Activated T-helper 1 cell treated with anti-CD3 and anti-CD28 coated beads, Interleukin-12 subunit alpha, Interleukin-12 subunit beta, Interleukin-2, Interleukin-4 antibody, amounts not matched to agents 30 ng/mL and 10 ng/mL and 1 ng/mL, durations not matched to agents 14 hours and 24 hours and 36 hours (primary cell): ENCODE data around the gene CNTN5. TPM values are rescaled to one million over a fixed set of nuclear protein-coding genes. Genes with fewer than 3 reads are reported as not detected.

Experiments used
- DNase-seq: peaks from one replicate; pipeline ENCODE4 v3.0.0; 2021; ENCODE audit warnings: low spot score
- H3K27ac Mint-ChIP-seq: one replicate; pipeline ENCODE4 v1.8.0; 2021; ENCODE audit warnings: mild to moderate bottlenecking, mixed read lengths
- H3K27me3 Mint-ChIP-seq: one replicate; pipeline ENCODE4 v1.8.0; 2022; ENCODE audit warnings: mild to moderate bottlenecking, moderate library complexity, mixed read lengths; ENCODE audit not compliant: insufficient read depth
- H3K36me3 Mint-ChIP-seq: one replicate; pipeline ENCODE4 v1.8.0; 2021; ENCODE audit warnings: low read depth, mixed read lengths
- H3K4me1 Mint-ChIP-seq: one replicate; pipeline ENCODE4 v1.8.0; 2021; ENCODE audit warnings: low read depth, mixed read lengths
- H3K4me3 Mint-ChIP-seq: one replicate; pipeline ENCODE4 v1.8.0; 2021; ENCODE audit warnings: mild to moderate bottlenecking, moderate library complexity, mixed read lengths
- H3K9me3 Mint-ChIP-seq: one replicate; pipeline ENCODE4 v1.8.0; 2021; ENCODE audit warnings: mixed read lengths
- intact Hi-C: fragments of 100-400 bp; cut with micrococcal nuclease; formaldehyde crosslinking; loops from one replicate; pipeline ENCODE4 v1.15.1; 2024
- total RNA-seq: library from RNA; stranded (reverse); gene quantifications from 2 replicates; pipeline ENCODE4 v1.2.3, GENCODE V29; 2022

Gene CNTN5
- total RNA-seq, 1 donor from 2014 or later = not detected

GRCh38 chr11:100098560-100098959 lies 1077.8 kb downstream of the CNTN5 start:
- Mint-ChIP-seq H3K27ac (no peak overlapping the region), H3K27me3 (no peaks in the 10 kb centered on the region), H3K9me3 (peaks cover 40% of the 10 kb centered on the region), H3K4me1 (no peaks in the 10 kb centered on the region), H3K36me3 (no peaks in the 10 kb centered on the region), H3K4me3 (no peak overlapping the region)
- intact Hi-C loops = no loop called here
- DNase-seq = no peak

- H3K4me1 Mint-ChIP-seq = no peaks in the 10 kb centered on the region
- intact Hi-C loops = no loop called here
- peaks cover 29% of the 10 kb centered on the region for H3K9me3 Mint-ChIP-seq
- no peak for DNase-seq
- no peak overlapping the region for H3K27ac Mint-ChIP-seq
- no peak overlapping the region for H3K4me3 Mint-ChIP-seq
- H3K27me3 Mint-ChIP-seq = no peaks in the 10 kb centered on the region
- H3K36me3 Mint-ChIP-seq = no peaks in the 10 kb centered on the region
Observed at GRCh38 chr11:100105255-100105981, 1084.7 kb downstream of the CNTN5 start.

DNA sequence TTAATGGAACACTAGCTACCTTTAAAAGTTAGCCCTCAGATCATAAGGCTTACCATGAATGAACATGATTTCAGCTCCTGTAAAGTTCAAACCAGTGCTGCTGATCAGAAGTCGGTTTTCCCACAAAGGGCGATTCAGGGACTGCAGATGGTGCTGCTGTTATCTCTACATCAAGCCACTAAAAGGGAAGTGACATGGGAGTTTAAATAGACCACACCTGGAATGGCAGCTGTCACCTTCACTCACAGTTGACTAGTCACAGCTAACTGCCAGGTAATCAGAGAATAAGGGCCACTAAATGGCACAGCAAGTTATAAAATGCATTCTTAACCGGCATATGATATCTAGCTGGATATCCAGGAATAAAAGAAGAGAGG lies 1085.2 kb downstream of the CNTN5 start:
- H3K36me3 Mint-ChIP-seq = no peaks in the 10 kb centered on the region
- peaks cover 28% of the 10 kb centered on the region for H3K9me3 Mint-ChIP-seq
- intact Hi-C loops = no loop called here
- H3K27me3 Mint-ChIP-seq = no peaks in the 10 kb centered on the region
- no peak overlapping the region for H3K4me3 Mint-ChIP-seq
- DNase-seq = no peak
- no peak overlapping the region for H3K27ac Mint-ChIP-seq
- no peaks in the 10 kb centered on the region for H3K4me1 Mint-ChIP-seq

DNA sequence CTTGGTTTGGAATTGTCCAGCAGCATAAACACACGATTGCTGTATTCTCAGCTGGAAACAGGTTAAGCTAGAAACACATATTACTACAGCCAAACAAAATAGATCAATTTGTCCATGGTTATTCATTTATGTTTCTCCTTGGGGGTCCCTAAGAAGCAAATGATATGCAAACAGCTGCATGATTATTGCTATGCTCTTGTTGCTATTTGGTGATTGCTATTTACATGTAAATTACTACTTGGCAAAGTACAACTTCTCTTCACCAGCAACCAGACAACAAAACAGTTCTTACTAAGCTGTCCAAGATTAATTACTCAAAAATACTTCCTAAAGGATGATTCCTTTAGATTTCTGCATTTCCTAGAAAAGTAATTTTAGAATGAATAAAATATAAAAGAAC lies 1098.4 kb downstream of the CNTN5 start:
- peaks cover 11% of the 10 kb centered on the region for H3K9me3 Mint-ChIP-seq
- intact Hi-C loops = no loop called here
- H3K4me3 Mint-ChIP-seq = no peak overlapping the region
- H3K36me3 Mint-ChIP-seq = no peaks in the 10 kb centered on the region
- H3K27ac Mint-ChIP-seq = no peak overlapping the region
- DNase-seq = no peak
- no peaks in the 10 kb centered on the region for H3K27me3 Mint-ChIP-seq
- H3K4me1 Mint-ChIP-seq = no peaks in the 10 kb centered on the region

DNA sequence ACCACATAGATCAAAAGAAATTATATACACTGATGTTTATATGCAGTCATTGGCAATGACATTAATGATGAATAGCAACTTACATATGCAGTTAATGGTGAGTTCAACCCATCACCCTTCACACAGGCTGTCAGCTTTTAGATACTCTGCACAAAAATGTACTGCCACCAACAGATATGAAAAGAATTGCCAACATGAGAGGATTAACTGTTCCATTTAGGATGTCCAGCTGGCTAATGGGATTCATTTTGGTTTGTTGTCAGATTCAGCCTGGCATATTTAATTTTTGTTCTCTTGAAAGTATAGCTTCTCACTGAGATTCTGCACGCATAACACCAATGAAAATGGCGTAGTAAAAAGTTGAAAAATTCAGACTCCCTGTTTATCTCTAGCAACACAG lies 1112.4 kb downstream of the CNTN5 start:
- no peak for DNase-seq
- Mint-ChIP-seq H3K4me3 (no peak overlapping the region), H3K9me3 (peaks cover 10% of the 10 kb centered on the region), H3K27me3 (no peaks in the 10 kb centered on the region), H3K4me1 (no peaks in the 10 kb centered on the region), H3K36me3 (no peaks in the 10 kb centered on the region), H3K27ac (no peak overlapping the region)
- intact Hi-C loops = no loop called here

DNA sequence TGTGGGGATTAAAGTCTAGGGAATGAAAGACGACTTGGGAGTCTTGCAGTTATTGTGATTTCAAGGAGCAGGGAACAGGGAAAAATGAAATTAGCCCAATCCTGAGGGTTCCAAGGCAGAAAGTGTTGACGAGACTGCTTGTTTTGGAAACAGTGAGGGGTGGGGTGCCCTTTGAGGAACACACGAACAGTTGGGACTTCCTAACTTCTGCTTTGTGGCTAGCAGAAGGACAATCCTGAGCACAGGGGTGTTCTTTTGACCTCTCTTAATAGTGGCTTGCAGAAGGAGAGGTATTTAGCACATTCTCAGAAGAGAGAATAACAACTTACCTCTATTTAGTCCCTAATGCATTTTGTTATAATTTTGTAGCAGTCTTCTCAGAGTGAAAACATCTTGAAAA lies 1120.5 kb downstream of the CNTN5 start:
- H3K27ac Mint-ChIP-seq = no peak overlapping the region
- intact Hi-C loops = no loop called here
- H3K9me3 Mint-ChIP-seq = peaks cover 4% of the 10 kb centered on the region

GRCh38 chr11:100151944-100152343 lies 1131.2 kb downstream of the CNTN5 start:
- intact Hi-C loops = no loop called here
- no peak overlapping the region for H3K27ac Mint-ChIP-seq
- no peak for DNase-seq
- peaks cover 33% of the 10 kb centered on the region for H3K9me3 Mint-ChIP-seq
- no peaks in the 10 kb centered on the region for H3K36me3 Mint-ChIP-seq
- no peaks in the 10 kb centered on the region for H3K4me1 Mint-ChIP-seq
- no peaks in the 10 kb centered on the region for H3K27me3 Mint-ChIP-seq
- no peak overlapping the region for H3K4me3 Mint-ChIP-seq

More for the DNA sequence above, 1120.5 kb downstream of the CNTN5 start:
- no peak for DNase-seq
- no peaks in the 10 kb centered on the region for H3K4me1 Mint-ChIP-seq
- H3K27me3 Mint-ChIP-seq = no peaks in the 10 kb centered on the region
- no peak overlapping the region for H3K4me3 Mint-ChIP-seq
- no peaks in the 10 kb centered on the region for H3K36me3 Mint-ChIP-seq

GRCh38 chr11:100152766-100153165 lies 1132.0 kb downstream of the CNTN5 start:
- Mint-ChIP-seq H3K27ac (no peak overlapping the region), H3K4me3 (no peak overlapping the region), H3K9me3 (peaks cover 29% of the 10 kb centered on the region), H3K36me3 (no peaks in the 10 kb centered on the region), H3K4me1 (no peaks in the 10 kb centered on the region), H3K27me3 (no peaks in the 10 kb centered on the region)
- intact Hi-C loops = no loop called here
- DNase-seq = no peak

GRCh38 chr11:100163471-100163870 lies 1142.7 kb downstream of the CNTN5 start:
- Mint-ChIP-seq H3K27ac (no peak overlapping the region), H3K4me1 (no peaks in the 10 kb centered on the region), H3K27me3 (no peaks in the 10 kb centered on the region), H3K4me3 (no peak overlapping the region), H3K9me3 (peaks cover 11% of the 10 kb centered on the region), H3K36me3 (no peaks in the 10 kb centered on the region)
- DNase-seq = no peak
- intact Hi-C loops = no loop called here

- Mint-ChIP-seq H3K27ac (no peak overlapping the region), H3K36me3 (no peaks in the 10 kb centered on the region), H3K4me3 (no peak overlapping the region), H3K4me1 (no peaks in the 10 kb centered on the region), H3K27me3 (no peaks in the 10 kb centered on the region), H3K9me3 (peaks cover 16% of the 10 kb centered on the region)
- intact Hi-C loops = no loop called here
- no peak for DNase-seq
Observed at GRCh38 chr11:100174881-100175280, 1154.1 kb downstream of the CNTN5 start.

GRCh38 chr11:100176456-100176855 lies 1155.7 kb downstream of the CNTN5 start:
- Mint-ChIP-seq H3K36me3 (no peaks in the 10 kb centered on the region), H3K9me3 (peaks cover 19% of the 10 kb centered on the region), H3K4me1 (no peaks in the 10 kb centered on the region), H3K4me3 (no peak overlapping the region), H3K27ac (no peak overlapping the region), H3K27me3 (no peaks in the 10 kb centered on the region)
- no peak for DNase-seq
- intact Hi-C loops = no loop called here

GRCh38 chr11:100177651-100178050 lies 1156.9 kb downstream of the CNTN5 start:
- Mint-ChIP-seq H3K9me3 (peaks cover 15% of the 10 kb centered on the region), H3K27me3 (no peaks in the 10 kb centered on the region), H3K27ac (no peak overlapping the region), H3K36me3 (no peaks in the 10 kb centered on the region), H3K4me1 (no peaks in the 10 kb centered on the region), H3K4me3 (no peak overlapping the region)
- no peak for DNase-seq
- intact Hi-C loops = no loop called here

DNA sequence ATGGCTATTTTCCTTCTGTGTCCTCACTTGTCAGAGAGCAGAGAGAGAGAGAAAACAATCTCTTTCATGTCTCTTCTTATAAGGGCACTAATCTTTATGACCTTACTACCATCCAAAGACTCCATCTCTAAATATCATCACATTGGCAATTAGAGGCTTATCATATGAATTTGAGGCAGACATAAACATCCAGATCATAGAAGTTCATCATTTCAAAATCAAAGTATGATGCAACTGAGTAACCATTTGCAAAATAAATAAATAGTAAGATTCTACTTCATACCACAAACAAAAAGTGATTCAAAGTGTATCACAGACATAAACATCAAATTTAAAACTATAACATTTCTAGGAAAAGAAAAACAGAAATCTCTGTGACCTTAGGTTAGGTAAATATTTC lies 1161.6 kb downstream of the CNTN5 start:
- DNase-seq = no peak
- no peaks in the 10 kb centered on the region for H3K27me3 Mint-ChIP-seq
- intact Hi-C loops = no loop called here
- no peaks in the 10 kb centered on the region for H3K36me3 Mint-ChIP-seq
- H3K9me3 Mint-ChIP-seq = peaks cover 17% of the 10 kb centered on the region
- H3K4me1 Mint-ChIP-seq = no peaks in the 10 kb centered on the region
- no peak overlapping the region for H3K27ac Mint-ChIP-seq
- no peak overlapping the region for H3K4me3 Mint-ChIP-seq

GRCh38 chr11:100182927-100183326 lies 1162.2 kb downstream of the CNTN5 start:
- no peak overlapping the region for H3K4me3 Mint-ChIP-seq
- intact Hi-C loops = no loop called here
- peaks cover 17% of the 10 kb centered on the region for H3K9me3 Mint-ChIP-seq
- H3K4me1 Mint-ChIP-seq = no peaks in the 10 kb centered on the region
- H3K27ac Mint-ChIP-seq = no peak overlapping the region
- no peaks in the 10 kb centered on the region for H3K36me3 Mint-ChIP-seq
- no peak for DNase-seq
- no peaks in the 10 kb centered on the region for H3K27me3 Mint-ChIP-seq
